Measurements from ENCODE around the gene BCAP31. TPM values are rescaled to one million over a fixed set of nuclear protein-coding genes. Genes with fewer than 3 reads are reported as not detected.
A peak's percentile ranks its signal among the peaks of the same experiment; 100 is the strongest.

Gene BCAP31
- total RNA-seq, 1 experiment from 2014 or later = 150 TPM

DNA sequence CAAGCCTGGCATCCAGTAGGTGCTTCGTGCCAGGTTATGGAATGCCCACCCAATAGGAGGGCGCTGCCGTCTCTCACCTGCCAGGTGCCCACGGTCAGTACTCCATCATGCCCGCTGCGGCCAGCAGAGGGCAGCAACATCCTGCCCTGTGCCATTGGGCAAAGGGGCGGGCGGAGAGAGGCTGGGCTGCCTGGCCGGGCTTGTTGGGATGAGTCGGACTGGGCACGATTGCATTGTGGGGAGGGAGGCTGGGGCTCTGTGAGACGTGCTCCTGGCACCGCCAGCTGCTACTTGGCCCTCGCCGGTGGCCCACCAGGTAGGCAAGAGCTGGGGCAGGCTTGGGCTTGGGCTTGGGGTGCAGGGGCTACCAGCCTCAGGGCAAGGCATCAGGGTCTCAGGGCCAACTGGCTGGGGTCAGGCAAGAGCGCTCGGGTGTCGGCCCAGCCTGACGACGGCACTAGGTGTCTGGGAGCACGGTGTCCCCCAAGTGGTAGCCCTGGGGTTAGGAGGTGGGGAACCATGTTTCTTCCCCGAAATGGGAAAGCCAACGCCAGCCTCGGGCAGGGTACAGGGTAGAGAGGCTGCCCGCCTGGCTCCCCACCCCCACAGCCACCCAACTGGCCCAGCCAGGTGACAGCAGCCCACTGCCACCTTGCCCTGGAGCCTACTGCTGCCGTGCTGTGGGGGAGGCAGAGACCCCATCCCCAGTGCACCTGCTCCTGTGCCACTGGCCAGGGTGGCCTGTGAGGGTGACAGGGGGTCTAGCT, 40.0 kb upstream of the BCAP31 start, which contains the start of gene PLXNB3 (continued):
- TF ChIP-seq, protein P1, sequence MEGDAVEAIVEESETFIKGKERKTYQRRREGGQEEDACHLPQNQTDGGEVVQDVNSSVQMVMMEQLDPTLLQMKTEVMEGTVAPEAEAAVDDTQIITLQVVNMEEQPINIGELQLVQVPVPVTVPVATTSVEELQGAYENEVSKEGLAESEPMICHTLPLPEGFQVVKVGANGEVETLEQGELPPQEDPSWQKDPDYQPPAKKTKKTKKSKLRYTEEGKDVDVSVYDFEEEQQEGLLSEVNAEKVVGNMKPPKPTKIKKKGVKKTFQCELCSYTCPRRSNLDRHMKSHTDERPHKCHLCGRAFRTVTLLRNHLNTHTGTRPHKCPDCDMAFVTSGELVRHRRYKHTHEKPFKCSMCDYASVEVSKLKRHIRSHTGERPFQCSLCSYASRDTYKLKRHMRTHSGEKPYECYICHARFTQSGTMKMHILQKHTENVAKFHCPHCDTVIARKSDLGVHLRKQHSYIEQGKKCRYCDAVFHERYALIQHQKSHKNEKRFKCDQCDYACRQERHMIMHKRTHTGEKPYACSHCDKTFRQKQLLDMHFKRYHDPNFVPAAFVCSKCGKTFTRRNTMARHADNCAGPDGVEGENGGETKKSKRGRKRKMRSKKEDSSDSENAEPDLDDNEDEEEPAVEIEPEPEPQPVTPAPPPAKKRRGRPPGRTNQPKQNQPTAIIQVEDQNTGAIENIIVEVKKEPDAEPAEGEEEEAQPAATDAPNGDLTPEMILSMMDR (IDR thresholded peaks at IDR 0.05) = peak; percentile 59; the same call in 1 of the 2 replicates

DNA sequence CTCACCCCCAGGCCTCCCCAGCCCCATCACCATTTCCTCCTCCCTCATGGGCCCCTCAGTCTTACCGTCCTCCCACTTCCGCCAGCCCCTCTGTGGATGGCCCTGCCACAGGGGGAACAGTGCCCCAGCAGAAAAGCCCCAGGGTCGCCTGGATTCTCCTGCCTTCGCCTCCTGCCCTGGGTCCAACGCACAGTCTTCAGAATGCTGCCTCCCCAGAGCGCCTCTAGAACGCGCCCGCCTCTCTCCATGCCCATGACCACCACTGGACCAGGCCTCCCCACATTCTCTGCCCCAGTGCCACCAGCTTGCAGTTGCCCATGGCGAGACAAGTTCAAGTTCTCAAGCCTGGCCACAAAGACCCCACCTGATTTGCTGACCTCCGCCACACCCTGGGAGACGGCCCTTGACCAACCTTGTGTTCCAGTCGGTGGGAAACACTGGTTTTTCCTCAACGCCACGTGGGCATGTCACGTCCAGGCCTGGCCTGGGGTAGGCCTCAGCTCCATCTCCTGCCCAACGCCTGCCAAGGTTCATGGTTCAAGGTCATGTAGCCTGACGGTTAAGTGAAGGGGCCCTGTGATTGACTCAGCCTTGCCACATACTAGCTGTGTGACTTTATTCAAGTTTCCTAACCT, 39.2 kb upstream of the BCAP31 start:
- no peak for ATAC-seq
- H3K9me3 Mint-ChIP-seq = no peaks in the 10 kb centered on the region
- no peak overlapping the region for H3K27ac Mint-ChIP-seq
- no peaks in the 10 kb centered on the region for H3K36me3 Mint-ChIP-seq
- H3K4me3 Mint-ChIP-seq = no peak overlapping the region
- DNase-seq (ENCODE audit: low spot score) = no peak
- POLR2A ChIA-PET = no interaction called here
- CTCF ChIA-PET = interaction anchor here (0.6 to 1.6 kb wide), 3 partner anchors 18 to 184 kb away, joined by 3 to 5 read pairs (median 3); no protein-coding TSS in a partner anchor
- H3K27me3 Mint-ChIP-seq (ENCODE audit: low read depth) = no peaks in the 10 kb centered on the region
- TF ChIP-seq ZNF423 (CRISPR knock-in tag; IDR thresholded peaks at IDR 0.05) (no peak), NFE2L1 (CRISPR knock-in tag; IDR thresholded peaks at IDR 0.05) (no peak)
- TF ChIP-seq, protein P2, sequence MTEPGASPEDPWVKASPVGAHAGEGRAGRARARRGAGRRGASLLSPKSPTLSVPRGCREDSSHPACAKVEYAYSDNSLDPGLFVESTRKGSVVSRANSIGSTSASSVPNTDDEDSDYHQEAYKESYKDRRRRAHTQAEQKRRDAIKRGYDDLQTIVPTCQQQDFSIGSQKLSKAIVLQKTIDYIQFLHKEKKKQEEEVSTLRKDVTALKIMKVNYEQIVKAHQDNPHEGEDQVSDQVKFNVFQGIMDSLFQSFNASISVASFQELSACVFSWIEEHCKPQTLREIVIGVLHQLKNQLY (CRISPR knock-in tag; IDR thresholded peaks at IDR 0.05) = no peak
- TF ChIP-seq, protein P3, sequence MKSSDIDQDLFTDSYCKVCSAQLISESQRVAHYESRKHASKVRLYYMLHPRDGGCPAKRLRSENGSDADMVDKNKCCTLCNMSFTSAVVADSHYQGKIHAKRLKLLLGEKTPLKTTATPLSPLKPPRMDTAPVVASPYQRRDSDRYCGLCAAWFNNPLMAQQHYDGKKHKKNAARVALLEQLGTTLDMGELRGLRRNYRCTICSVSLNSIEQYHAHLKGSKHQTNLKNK (CRISPR knock-in tag; IDR thresholded peaks at IDR 0.05) = no peak
- peaks cover 3% of the 10 kb centered on the region; the same call in 1 of the 2 replicates for H3K4me1 Mint-ChIP-seq

DNA sequence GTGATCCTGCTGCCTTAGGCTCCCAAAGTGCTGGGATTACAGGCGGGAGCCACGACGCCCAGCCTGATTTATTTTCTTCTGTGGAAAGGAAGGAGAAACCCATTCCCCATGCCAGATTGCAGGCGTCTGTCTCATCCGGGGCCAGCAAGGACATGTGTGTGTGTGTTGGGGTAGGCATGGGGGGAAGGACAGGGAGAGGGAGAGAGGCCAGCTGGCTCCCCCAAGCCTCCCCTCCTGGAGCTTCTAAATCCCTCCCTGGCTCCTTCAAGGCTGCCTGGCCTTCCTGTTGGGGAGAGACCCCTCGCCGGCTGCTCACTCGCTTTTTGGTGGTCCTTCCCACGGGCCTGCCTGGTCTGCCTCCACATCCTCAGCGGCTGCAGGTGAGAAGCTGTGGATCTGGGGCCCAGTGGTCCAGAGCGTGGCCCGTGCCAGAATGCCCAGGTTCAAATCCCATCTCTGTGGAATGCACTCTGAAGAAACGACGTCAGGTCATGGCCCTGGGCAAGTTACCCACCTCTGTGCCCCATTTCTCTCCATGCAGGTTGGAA, 38.5 kb upstream of the BCAP31 start:
- Mint-ChIP-seq H3K4me1 (peaks cover 3% of the 10 kb centered on the region; the same call in 1 of the 2 replicates), H3K27me3 (ENCODE audit: low read depth) (no peaks in the 10 kb centered on the region), H3K27ac (no peak overlapping the region), H3K36me3 (no peaks in the 10 kb centered on the region), H3K9me3 (no peaks in the 10 kb centered on the region), H3K4me3 (no peak overlapping the region)
- CTCF ChIA-PET = interaction anchor here (1.5 to 1.6 kb wide), 2 partner anchors 18 to 184 kb away, joined by 3 to 5 read pairs; no protein-coding TSS in a partner anchor
- no peak for ATAC-seq
- no peak for DNase-seq (ENCODE audit: low spot score)
- POLR2A ChIA-PET = no interaction called here
- TF ChIP-seq GRHL2 (CRISPR knock-in tag; IDR thresholded peaks at IDR 0.05; ENCODE audit: insufficient replicate concordance, severe bottlenecking) (no peak), NR1H2 (CRISPR knock-in tag; IDR thresholded peaks at IDR 0.05) (no peak), FOXK1 (CRISPR knock-in tag; IDR thresholded peaks at IDR 0.05) (no peak)
- TF ChIP-seq, protein P4, sequence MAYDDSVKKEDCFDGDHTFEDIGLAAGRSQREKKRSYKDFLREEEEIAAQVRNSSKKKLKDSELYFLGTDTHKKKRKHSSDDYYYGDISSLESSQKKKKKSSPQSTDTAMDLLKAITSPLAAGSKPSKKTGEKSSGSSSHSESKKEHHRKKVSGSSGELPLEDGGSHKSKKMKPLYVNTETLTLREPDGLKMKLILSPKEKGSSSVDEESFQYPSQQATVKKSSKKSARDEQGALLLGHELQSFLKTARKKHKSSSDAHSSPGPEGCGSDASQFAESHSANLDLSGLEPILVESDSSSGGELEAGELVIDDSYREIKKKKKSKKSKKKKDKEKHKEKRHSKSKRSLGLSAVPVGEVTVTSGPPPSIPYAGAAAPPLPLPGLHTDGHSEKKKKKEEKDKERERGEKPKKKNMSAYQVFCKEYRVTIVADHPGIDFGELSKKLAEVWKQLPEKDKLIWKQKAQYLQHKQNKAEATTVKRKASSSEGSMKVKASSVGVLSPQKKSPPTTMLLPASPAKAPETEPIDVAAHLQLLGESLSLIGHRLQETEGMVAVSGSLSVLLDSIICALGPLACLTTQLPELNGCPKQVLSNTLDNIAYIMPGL (CRISPR knock-in tag; IDR thresholded peaks at IDR 0.05) = no peak
- TF ChIP-seq, protein P3 (CRISPR knock-in tag; IDR thresholded peaks at IDR 0.05) = no peak
- TF ChIP-seq, protein P5, sequence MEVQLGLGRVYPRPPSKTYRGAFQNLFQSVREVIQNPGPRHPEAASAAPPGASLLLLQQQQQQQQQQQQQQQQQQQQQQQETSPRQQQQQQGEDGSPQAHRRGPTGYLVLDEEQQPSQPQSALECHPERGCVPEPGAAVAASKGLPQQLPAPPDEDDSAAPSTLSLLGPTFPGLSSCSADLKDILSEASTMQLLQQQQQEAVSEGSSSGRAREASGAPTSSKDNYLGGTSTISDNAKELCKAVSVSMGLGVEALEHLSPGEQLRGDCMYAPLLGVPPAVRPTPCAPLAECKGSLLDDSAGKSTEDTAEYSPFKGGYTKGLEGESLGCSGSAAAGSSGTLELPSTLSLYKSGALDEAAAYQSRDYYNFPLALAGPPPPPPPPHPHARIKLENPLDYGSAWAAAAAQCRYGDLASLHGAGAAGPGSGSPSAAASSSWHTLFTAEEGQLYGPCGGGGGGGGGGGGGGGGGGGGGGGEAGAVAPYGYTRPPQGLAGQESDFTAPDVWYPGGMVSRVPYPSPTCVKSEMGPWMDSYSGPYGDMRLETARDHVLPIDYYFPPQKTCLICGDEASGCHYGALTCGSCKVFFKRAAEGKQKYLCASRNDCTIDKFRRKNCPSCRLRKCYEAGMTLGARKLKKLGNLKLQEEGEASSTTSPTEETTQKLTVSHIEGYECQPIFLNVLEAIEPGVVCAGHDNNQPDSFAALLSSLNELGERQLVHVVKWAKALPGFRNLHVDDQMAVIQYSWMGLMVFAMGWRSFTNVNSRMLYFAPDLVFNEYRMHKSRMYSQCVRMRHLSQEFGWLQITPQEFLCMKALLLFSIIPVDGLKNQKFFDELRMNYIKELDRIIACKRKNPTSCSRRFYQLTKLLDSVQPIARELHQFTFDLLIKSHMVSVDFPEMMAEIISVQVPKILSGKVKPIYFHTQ (CRISPR knock-in tag; IDR thresholded peaks at IDR 0.05) = no peak
- TF ChIP-seq, protein P6, sequence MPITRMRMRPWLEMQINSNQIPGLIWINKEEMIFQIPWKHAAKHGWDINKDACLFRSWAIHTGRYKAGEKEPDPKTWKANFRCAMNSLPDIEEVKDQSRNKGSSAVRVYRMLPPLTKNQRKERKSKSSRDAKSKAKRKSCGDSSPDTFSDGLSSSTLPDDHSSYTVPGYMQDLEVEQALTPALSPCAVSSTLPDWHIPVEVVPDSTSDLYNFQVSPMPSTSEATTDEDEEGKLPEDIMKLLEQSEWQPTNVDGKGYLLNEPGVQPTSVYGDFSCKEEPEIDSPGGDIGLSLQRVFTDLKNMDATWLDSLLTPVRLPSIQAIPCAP (CRISPR knock-in tag; IDR thresholded peaks at IDR 0.05) = no peak
- TF ChIP-seq, protein P7, sequence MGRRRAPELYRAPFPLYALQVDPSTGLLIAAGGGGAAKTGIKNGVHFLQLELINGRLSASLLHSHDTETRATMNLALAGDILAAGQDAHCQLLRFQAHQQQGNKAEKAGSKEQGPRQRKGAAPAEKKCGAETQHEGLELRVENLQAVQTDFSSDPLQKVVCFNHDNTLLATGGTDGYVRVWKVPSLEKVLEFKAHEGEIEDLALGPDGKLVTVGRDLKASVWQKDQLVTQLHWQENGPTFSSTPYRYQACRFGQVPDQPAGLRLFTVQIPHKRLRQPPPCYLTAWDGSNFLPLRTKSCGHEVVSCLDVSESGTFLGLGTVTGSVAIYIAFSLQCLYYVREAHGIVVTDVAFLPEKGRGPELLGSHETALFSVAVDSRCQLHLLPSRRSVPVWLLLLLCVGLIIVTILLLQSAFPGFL (CRISPR knock-in tag; IDR thresholded peaks at IDR 0.05; ENCODE audit: borderline replicate concordance) = no peak

All from WTC11 (cell line).